GM21515 (cell line): ENCODE results near the gene UROD.
"Not testable (repeated sequence)": the region's sequence is repeated elsewhere in the genome, so short reads cannot be mapped to it uniquely, and the experiment has no call there.

Experiments used
- ATAC-seq: cut with Tn5 transposase; IDR thresholded peaks from one replicate; pipeline ENCODE4 v1.9.1; 2021; ENCODE audit not compliant: unreplicated experiment

The UROD gene

GRCh38 chr1:45011837-45012638 is at the start of gene UROD:
Gene UROD (plus strand): TSS chr1:45012254. CDS start chr1:45012266, 12 bp downstream.
- peak; percentile 61 for ATAC-seq

GRCh38 chr1:44962729-44963128 is 49.3 kb upstream of the UROD start:
- no peak for ATAC-seq

- no peak for ATAC-seq
Observed at GRCh38 chr1:44964396-44964795, 47.7 kb upstream of the UROD start.

GRCh38 chr1:44970317-44970716 is 41.7 kb upstream of the UROD start:
- no peak for ATAC-seq

- no peak for ATAC-seq
Observed at GRCh38 chr1:44973645-44974044, 38.4 kb upstream of the UROD start.

- ATAC-seq = no peak
Observed at GRCh38 chr1:44976252-44976651, 35.8 kb upstream of the UROD start.

GRCh38 chr1:44977372-44977771 is 34.7 kb upstream of the UROD start:
- ATAC-seq = not testable (repeated sequence)

- ATAC-seq = peak; percentile 43
Observed at GRCh38 chr1:44985747-44986359, 26.2 kb upstream of the UROD start.

- no peak for ATAC-seq
Observed at GRCh38 chr1:44988531-44989156, 23.4 kb upstream of the UROD start.

DNA sequence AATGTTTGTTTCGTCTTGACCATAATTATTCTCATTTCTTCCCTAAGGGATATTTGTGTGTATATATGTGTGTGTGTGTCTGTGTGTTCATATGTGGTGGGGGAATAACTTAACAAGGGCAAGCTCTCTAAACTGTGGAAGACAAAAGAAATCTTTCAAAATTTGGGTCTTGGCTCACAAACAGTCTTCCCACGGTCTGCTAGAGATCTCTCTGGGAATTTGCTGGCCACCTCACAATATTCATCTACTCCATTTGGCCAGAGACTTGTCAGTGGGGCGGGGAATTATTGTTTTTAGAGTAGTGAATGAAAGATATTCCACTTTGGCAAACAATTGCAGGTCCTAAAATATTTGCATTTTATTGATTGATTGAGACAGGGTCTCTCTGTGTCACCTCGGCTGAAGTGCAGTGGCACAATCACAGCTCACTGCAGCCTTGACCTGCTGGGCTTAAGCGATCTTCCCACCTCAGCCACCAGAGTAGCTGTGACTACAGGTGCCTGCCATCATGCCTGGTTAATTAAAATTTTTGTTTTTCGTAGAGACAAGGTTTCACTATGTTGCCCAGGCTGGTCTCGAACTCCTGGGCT is 17.6 kb upstream of the UROD start:
- ATAC-seq = no peak

- no peak for ATAC-seq
Observed at GRCh38 chr1:44995467-44996238, 16.4 kb upstream of the UROD start.

GRCh38 chr1:44999232-44999631 is 12.8 kb upstream of the UROD start:
- no peak for ATAC-seq

GRCh38 chr1:45001011-45001481 is 11.0 kb upstream of the UROD start:
- ATAC-seq = no peak

- not testable (repeated sequence) for ATAC-seq
Observed at GRCh38 chr1:45001576-45001975, 10.5 kb upstream of the UROD start.

GRCh38 chr1:45002650-45003645 is 9.1 kb upstream of the UROD start:
- no peak for ATAC-seq

GRCh38 chr1:45003741-45004140 is 8.3 kb upstream of the UROD start:
- ATAC-seq = no peak

DNA sequence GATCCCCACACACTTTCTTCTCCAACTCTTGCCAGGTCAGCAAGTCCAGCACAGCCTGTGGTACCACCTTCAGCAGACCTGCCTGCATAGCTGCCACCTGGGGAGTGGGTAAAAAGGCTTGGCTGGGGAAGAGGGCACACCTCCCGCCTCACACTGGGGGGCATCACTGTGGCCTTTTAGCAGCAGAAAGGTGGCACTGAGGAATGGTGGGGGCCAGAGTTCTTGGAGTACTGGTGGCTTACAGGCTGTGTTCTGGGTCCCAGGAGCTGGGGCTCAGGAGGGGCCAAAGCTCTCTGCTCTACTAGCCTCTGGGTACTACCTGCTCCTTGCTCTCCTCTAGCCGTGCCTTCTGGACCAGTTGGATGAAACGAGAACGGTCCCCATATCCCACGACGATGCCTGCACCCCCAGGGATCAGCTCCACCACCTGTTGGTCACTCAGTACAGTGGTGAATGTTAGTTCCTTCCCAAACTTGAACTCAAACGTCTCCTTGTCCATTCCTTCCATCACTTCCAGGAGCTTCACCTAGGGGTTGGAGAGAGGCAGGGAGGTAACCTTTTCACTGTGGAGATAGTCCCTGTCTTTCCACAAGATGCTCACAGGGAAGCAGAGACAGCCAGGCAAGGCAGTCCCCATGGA is 7.7 kb upstream of the UROD start:
- no peak for ATAC-seq

DNA sequence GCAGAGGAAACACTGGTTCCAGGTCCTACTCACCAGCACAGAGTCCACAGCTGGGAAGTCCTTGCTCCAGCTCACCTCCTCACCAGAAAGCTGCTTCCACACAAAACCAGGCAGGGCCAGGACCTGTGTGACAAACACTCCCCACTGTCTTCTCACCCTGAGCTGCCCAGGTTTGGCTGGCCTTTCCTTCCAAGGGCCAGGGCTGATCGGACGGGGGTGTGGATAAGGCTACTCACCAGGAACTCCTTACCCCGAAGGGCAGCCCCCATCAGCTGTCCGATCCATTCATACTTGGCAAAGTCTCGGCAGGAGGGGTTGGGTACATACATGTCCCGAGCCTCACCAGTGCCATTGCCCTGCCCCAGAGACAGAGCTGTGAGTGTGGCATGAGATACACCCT is 6.3 kb upstream of the UROD start:
- ATAC-seq = no peak

DNA sequence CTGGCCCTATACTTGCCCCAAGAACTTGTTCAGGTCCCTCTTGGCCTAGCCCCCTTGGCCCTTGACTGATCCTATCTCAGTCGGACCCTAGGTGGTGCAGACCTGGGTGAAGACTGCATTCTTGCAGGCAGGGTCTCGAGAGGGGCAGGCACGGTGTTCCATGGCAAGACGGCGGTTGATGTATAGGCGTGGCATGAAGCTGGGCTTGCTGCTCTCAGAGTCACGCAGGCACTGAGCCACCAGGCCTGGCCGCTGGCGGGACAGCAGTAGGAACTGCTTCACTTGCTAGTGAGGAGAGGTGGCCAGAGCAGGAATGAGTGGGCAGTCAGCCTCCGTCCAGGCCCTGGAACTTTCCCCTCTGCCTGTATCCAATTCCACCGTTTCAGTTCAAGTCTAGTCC is 4.7 kb upstream of the UROD start:
- ATAC-seq = no peak
